ENCODE results near the gene FUT7. TPM values are rescaled to one million over a fixed set of nuclear protein-coding genes. Genes with fewer than 3 reads are reported as not detected.

FUT7 gene
- total and polyA plus RNA-seq, 2 of the 13 experiments (the other 11 are each of a cell fraction or from before 2014, with no cell fraction given), result 0.05 TPM; not detected in 1

- TF ChIP-seq ZIK1 (CRISPR knock-in tag; IDR thresholded peaks at IDR 0.05; ENCODE audit: borderline replicate concordance, low read depth) (0 out of 2 replicates have a peak, but pooled peaks have one; percentile 47), JARID2 (CRISPR knock-in tag; IDR thresholded peaks at IDR 0.05; ENCODE audit: insufficient replicate concordance) (no peak), ZNF607 (CRISPR knock-in tag; IDR thresholded peaks at IDR 0.05; ENCODE audit: borderline replicate concordance) (no peak; the same call in 1 of the 2 replicates), ZNF576 (CRISPR knock-in tag; IDR thresholded peaks at IDR 0.05) (0 out of 2 replicates have a peak, but pooled peaks have one; percentile 10), NFATC3 (CRISPR knock-in tag; IDR thresholded peaks at IDR 0.05) (no peak), ONECUT2 (CRISPR knock-in tag; IDR thresholded peaks at IDR 0.05) (no peak), PAXIP1 (CRISPR knock-in tag; conservative IDR thresholded peaks at IDR 0.05) (peak; percentile 85), NFRKB (IDR thresholded peaks at IDR 0.05) (no peak), ZNF687 (CRISPR knock-in tag; IDR thresholded peaks at IDR 0.05) (peak; percentile 87), ZNF335 (CRISPR knock-in tag; IDR thresholded peaks at IDR 0.05) (no peak), POLR2G (IDR thresholded peaks at IDR 0.05; ENCODE audit: low read depth, low read length) (peak; percentile 90), ATF3 (CRISPR knock-in tag; IDR thresholded peaks at IDR 0.05) (peak; percentile 49; the same call in 1 of the 2 replicates), GABPA (IDR thresholded peaks at IDR 0.05; ENCODE audit: low read depth, low read length) (no peak), GABPA (CRISPR knock-in tag; IDR thresholded peaks at IDR 0.05; ENCODE audit: low read depth) (no peak; the same call in 1 of the 2 replicates), RFXANK (CRISPR knock-in tag; IDR thresholded peaks at IDR 0.05) (no peak), ZNF251 (CRISPR knock-in tag; IDR thresholded peaks at IDR 0.05) (no peak), ATF5 (CRISPR knock-in tag; IDR thresholded peaks at IDR 0.05; ENCODE audit: low read depth) (no peak), ZBTB14 (CRISPR knock-in tag; IDR thresholded peaks at IDR 0.05) (no peak), MAF1 (CRISPR knock-in tag; IDR thresholded peaks at IDR 0.05; ENCODE audit: borderline replicate concordance) (no peak)
Observed at GRCh38 chr9:137055385-137056364, 23.8 kb upstream of the FUT7 start (continued).
